ENCODE results near the gene SELENOO.

The SELENOO gene

DNA sequence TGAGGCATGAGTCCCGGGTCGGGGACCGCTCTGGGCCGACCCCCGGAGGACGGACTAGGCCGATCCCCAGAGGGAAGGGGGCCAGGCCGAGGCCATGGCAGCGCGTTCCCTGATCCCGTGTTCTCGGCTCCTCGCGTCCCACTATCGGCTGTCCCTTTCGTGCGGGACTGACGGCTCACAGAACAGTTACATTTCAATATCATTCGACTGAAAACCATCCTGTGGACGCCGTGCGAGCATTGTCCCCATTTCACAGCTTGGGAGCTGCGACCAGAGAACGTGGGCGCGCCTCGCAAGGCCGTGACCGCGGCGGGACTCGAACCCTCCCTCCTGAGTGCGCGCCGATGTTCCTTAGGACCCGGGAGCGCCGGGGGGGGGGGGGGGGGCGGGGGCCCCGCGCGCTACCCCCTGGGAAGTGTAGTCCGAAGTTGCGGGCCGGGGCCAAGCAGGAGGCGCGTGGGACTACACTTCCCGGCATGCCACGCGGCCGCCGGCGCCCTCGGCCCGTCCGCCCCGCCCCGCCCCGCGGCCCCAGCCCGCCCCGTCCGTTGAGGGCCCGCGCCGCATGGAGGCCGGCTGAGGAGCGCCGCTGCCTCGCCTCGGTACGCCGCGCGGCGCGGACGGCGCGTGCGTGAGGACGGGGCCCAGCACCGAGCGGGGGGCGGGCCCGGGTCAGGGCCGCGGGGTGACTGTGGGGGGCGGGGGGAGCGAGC is 15.3 kb upstream of the SELENOO start, which contains the start of gene TRABD:
Gene TRABD, plus strand, starts transcription at position 539 of the 713 bp plus-strand sequence. CDS start 7,148 bp downstream, outside the sequence.
- peak; percentile 87 for DNase-seq

DNA sequence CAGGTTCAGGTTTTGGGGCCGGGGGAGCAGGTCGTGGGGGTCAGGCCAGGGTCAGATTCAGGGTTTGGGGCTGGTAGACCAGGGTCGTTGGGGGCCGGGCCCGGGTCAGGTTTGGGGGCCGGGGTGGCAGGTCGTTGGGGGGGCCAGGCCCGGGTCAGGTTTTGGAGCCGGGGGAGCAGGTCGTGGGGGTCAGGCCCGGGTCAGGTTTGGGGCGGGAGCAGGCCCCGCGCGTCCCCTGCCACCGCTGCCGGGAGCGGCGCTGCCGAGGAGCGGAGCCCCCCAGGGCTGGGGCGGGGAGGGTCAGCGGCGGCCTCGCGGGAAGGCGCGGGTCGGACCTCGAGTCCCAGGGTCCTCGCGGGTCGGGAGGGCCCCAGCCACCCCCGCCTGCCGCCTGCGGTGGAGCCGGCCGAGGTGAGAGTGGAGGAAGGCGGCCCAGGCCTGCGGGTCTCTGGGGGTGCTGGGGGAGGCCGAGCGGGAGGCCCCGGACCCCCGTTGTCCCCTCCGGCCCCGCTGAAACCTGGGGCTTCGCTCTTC is 14.6 kb upstream of the SELENOO start:
- no peak for DNase-seq

DNA sequence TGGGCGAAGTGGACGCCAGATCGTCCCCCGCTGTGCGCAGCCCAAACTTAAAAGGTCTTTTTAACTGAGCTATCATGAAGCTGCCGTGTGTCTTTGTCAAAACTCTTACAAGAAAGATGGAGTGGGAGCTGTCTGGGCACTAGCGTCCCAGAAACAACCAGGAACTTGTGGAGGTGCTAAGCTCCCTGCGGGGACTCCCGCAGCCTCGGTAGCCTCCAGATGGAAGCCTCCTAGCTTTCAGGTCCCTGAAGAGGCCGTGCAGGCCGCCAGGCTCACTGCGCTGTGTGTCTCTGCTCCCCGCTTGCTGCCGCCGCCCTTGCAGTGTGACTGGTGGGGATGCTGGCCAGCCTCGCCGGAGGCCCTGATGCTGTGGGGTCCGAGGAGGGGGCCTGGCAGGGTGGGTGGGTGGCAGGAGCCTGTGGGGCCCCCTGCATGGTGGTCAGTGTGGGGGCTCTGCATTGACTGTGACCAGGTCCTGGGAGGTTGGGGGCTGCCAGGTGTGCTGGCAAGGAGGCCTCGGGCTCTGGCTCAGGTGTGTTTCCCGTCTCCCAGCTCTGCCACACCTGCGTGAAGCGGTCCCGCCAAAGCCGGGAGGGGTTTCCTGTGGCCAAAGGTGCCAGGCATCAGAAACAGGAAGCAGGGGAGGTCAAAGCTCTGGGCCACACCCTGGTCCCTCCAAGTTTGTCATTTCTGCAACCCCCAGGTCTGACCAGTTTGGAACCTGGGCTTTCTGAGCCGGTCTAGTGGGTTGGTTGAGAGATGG is 13.9 kb upstream of the SELENOO start:
- DNase-seq: peak; percentile 32

DNA sequence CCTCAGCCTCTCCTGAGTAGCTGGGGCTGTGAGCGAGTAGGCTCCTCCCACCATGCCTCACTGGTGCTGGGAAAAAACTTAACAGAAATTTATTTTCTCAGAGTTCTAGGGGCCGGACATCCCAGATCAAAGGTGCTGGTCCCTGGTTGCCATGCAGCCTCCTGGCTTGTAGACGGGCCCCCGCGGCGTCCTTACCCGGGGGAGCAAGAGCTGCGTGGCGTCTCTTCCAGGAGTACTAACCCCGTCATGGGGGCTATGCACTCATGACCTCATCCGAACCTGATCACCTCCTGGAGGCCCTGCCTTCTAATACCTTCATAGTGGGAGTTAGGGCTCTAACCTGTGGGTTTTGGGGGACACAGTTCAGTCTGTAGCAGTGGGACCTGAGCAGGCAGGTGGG is 12.5 kb upstream of the SELENOO start:
- no peak for DNase-seq

DNA sequence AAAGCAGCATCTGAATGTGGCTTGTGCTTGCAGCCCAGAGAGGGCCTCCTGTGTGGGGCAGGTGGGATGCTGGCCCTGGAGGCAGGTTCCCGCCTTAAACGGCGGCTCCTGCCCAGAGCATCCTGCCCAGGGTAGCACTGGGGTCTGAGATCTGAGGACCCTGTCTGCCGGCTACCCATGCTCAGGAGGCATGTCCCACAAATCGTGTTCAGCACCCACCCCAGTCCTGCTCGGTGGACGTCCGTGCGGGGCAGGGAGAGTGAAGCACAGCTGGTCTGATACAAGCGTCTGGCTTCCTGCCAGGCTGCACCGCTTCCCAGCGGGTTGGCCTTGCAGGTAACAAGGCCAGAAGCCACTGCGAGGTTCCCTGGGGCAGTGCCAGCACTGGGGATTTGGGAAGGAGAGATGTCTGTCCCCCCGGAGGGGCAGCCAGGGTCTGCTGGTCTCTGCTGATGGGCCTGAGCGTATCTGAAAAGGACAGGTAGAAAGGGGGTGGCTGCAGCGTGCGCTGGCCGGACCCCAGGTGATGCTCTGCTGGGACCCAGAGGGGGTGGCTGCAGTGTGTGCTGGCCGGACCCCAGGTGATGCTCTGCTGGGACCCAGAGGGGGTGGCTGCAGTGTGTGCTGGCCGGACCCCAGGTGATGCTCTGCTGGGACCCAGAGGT is 11.5 kb upstream of the SELENOO start:
- peak; percentile 49 for DNase-seq

DNA sequence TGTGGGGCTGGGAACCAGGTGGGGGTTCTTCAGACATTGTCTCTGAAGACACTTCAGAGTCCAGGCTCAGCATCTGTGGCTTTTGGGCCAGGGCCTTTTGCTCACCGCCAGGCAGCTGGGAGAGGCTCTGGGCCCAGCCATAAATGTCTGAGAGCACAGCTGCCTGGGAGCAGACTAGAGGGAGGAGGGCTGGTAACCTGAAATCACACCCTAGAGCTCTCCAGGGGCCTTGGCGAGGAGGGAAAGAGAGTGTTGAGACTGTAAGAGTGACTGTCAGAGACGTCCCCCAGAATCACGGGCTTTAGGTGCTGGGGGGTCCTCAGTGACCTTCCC is 11.0 kb upstream of the SELENOO start:
- DNase-seq: peak; percentile 78

DNA sequence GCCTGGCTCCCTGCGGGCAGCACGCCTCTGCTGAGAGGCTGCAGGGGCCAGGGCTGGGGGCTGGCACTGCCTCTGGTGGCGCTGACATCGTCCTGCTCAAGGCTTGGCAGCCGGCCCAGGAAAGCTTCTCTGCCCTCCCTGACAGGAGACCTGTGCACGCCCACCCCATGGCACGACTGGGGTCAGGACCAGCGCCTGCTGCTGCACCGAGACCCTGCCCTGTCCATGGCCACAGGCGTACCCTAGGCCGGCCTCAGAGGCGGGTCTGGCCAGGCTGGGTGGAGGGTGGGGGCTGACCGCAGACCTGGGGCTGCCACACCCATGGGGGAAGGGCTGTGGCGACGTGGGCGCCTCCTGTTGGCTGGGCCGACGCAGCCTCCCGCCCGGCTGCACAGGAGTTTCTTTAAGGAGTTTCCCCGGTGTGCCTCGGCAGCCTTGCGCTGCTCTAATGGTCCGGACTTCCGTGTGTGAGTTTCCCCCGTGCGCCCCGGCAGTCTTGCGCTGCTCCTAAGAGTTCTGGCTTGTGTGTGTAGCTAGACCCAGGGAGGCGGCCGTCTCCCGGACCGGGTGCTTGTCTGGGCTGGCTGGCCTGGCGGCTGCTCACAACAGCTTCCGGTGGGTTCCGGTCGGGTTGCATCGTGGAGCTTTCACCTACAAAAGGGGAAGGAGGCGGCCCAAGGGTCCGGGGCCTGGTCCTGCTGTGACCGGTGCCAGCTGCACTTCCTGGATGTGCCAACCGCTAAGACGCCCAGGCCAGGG is 10.4 kb upstream of the SELENOO start:
- DNase-seq: peak; percentile 78

DNA sequence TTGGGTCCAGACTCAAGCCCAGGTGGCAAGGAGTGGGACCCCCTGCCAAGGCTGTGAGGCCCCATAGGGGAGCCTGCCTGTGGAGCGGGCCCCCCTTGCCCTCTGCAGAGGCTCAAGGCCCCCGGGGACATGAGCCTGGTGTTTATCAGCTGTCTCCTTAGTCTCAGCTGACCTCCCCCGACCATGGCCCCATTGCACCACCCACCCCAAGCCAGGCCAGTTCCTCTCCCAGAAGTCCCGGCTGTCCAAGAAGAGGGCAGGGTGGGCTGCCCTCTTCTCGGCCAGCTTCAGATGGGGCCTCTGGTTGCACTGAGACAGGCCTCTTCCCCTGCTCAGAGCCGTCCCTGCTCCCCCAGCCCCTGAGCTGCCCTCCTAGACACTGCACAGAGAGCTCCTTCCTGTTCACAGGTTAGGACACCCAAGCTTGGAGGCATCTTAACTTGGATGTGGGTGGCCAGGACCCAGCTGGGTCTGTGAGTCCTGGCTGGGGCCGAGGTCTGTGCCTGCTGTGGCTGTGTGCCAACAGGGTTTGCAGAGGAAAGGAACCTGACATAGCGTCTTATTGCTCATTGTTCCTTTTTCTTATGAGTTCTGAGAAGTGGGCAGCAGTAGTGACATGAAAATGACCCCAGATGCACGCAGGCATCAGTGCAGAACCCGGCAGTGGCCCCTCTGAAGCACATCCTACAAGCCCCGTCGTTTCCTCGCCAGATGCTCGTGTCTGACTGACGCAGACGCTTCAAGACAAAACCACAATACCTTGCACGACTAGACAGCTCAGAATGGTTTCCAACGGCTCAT is 9.7 kb upstream of the SELENOO start:
- no peak for DNase-seq

DNA sequence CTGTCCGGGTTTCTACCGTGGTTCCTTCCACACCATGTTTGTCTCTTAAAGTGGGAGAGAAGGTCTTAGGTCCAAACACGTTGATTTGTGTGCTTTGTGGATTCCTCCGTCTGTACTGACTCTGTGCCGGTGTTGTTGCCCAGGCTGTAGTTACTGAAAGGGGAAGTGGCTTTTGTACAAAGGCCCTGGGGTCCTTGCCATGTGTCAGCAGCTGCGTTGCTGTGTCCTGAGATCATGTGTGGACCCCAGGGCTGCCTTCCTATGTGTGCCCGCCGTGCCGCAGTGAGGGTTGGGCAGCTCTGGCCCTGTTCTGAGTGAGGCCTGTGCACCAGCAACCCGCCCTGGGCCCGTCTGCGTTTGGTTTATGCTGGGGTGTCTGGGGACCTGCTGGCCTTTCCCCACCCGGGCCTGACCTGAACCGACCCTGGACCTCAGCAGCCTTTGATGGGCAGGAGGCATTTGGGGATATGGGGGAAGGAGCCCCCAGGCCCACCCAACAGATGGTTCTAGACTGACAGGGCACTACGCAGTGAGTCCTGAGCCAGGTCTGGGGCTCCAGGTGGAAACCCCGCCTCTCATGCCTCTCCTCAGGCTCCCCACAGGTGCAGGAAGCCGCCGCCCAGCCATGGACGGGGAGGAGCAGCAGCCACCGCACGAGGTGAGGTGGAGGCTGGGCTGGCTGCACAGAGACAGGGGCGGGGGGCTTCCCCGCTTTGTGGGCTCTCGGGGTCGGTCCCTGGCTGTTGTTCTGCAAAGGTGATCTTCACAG is 8.2 kb upstream of the SELENOO start:
- DNase-seq: no peak

DNA sequence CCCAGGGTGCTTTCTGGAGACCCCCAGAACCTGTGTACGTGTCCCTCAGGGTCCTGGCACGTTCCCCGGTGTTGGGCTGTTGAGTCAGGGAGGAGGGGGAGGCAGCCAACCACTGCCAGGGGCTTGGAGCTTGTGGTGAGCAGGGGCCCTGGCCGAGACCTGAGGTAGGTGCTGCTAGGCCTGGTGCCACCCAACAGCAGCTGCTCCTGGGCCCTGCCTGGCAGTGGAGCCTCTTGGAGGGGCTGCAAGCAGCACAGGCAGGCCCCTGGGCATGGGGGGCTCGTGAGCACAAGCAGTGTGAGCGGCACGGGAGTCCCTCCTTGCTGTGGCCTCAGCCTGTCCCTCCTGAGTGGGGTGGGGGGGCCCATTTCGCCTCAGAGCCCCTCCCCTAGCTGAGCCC is 7.2 kb upstream of the SELENOO start:
- DNase-seq: no peak

DNA sequence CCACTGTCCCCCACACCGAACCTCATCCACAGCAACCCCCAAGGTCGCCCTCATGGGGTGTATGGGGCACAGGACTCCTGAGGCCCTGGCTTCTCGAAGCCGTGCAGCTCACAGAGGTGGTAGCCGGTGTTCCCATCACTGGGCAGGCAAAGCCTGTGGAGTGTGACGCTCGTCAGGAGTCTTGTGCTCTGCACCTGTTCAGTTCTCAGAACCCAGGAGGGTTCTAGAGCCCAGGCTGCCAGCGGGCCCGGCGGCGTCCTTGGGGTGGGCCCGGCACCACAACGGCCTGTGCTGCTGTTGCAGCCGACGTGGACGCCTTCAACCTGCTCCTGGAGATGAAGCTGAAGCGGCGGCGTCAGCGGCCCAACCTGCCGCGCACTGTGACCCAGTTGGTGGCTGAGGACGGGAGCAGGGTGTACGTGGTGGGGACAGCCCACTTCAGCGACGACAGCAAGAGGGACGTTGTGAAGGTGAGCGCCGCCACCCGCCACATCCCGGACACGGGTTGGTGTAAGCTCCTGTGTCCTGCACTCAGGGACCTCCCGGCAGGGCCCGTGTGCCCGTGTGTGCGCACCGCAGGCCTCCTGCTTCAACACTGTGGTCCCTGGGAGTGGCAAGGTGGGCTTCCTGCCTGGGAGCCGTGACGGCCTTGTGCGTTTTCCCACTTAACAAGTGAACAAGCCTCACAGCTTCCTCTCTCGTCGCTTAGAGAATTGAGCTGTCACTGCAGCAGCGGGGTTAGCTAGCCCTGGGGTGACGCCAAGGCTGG is 6.6 kb upstream of the SELENOO start:
- DNase-seq: no peak

DNA sequence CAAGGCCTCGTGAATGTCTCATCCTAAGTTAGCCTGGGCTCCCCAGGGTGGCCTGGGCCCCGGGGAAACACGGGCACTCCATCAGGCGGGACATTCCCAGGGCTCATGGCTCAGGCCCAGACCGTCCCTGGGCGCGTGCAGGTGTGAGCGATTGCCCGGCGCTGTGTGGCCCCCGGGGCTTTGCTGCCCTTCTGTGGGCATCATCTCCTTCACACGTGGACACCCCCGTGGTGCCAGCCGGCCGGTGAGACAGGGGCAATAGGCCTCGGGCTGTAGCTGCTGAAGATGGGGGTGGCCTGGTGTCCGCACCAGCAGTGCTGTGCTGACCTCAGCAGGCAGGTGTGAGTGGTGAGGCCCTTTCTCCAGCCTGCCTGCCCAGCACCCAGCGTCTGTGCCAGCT is 4.6 kb upstream of the SELENOO start:
- no peak for DNase-seq

DNA sequence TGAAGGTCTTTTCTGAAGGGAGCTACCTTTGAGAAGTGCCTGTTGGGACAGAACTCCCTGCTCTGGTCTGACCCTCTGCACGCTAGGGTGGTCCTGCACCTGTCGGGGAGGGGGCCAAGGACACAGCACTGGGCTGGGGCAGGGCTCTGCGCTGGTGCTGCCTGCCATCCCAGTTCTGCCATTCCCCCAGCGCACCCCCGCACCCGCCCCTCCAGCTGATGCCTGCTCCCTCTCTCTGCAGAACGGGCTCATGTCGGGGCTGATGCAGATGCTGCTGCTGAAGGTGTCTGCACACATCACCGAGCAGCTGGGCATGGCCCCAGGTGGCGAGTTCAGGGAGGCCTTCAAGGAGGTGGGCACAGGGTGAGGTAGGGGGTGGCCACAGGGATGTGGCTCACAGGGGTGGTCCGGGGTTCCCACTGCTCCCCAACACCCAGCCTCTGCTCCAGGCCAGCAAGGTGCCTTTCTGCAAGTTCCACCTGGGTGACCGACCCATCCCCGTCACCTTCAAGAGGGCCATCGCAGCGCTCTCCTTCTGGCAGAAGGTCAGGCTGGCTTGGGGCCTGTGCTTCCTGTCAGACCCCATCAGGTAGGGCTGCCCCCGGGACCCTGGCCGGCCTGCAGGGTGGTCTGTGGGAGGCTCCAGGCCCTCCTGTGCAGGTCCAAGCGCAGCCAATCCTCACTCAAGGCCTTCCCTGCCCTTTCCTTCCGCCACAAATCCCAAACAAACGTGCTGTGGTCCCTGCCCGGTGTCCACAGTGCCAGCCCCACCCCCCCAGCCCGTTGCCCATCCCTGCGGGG is 3.6 kb upstream of the SELENOO start:
- DNase-seq: no peak

DNA sequence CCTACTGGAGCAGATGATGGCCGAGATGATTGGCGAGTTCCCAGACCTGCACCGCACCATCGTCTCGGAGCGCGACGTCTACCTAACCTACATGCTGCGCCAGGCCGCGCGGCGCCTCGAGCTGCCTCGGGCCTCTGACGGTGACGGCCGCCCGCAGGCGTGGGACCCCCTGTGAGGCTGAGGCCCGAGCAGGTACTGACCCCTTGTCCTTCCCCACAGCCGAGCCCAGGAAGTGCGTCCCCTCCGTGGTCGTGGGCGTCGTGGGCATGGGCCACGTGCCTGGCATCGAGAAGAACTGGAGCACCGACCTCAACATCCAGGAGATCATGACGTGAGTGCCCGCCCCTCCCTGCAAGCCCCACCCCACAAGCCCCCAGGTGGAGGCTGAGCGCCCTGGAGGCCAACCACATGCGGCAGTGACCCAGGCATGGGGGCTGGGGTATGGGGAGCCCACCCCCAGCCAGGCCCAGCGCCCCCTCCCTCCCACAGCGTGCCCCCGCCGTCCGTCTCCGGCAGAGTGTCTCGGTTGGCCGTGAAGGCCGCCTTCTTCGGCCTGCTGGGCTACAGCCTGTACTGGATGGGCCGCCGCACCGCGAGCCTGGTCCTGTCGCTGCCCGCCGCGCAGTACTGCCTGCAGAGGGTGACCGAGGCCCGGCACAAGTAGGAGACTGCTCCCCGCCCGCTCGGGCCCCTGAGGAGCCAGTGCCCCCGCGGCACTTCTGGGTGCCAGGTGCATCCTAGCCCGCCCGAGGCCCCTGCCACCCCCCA is 2.8 kb upstream of the SELENOO start:
- DNase-seq: no peak

DNA sequence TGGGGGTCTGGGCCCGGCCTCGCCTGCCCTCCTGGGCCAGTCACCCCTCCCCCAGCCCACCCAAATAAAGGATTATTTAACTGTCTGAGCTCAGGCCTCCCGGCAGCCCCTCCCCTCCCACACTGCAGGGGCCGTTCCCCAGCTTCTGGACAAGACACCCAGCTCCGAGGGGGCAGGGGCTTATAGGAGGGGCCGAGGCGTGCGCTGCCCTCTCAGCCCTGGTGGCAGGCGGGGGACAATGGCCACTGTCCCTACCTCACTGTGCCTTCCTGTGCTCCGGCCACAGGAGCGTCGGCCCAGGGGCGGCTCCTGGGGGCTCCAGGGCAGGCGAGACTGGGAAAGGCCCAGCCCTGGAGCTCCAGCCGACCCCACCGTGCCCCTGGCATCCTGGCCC is 2.2 kb upstream of the SELENOO start:
- DNase-seq: no peak

DNA sequence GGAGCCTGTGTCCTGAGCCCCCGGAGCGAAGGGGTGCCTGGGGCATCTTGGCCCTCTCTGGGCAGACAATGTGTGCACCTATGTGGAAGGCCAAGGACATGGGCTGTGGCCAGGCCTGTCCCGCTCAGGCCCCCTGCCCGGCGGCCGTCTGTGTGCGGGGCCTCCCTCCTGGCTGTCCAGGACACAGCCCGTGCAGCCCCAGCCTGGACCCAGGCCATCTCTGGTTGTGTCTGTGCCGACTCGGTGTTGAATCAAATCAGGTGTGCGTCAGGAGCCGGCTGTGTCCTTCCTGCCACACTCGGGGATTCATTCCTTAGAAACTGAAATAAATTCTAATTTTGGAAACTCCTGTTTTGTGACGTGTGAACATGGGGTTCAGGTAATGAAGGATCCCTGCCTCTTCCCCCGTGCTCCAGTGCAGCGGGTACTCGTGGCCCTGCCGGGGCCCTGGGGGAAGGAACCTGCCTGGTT is 1.5 kb upstream of the SELENOO start:
- DNase-seq: no peak

DNA sequence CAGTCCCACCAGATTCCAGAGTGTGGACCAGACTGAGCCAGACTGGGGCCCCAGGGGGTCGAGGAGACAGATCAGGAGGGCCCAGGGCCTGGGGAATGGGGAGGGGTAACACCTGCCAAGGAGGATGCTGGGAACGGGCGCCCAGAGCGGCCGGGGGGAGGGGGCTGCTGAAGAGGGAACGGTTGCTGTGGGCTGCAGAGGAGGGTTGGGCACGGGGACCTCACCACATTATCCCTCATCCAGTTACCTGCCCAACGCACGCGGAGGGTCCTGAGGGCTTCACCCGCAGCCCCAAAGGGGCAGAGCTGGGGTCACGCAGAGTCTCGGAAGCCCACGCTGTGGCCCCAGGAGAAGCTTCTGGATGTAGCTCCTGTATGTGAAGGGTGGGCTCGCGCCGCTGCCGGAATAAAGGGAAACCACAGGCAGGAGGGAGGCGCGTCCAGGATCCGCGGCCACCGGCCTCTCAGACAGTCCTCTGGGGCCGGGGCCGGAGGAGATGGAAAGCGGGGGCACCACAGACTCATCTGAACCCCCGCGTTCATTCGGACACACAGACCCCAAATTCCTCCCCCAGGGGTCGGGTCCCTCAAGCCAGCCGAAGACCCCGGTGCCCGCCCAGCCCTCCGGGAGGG is 866 bp upstream of the SELENOO start:
- DNase-seq: no peak

Measured in NCI-H2171 treated with DMSO at 0.1 percent for 48 hours (cell line).